HCT116 (cell line): ENCODE measurements around the gene SLC26A9. TPM values are rescaled to one million over a fixed set of nuclear protein-coding genes. Genes with fewer than 3 reads are reported as not detected.

Experiments used
- ATAC-seq: fragments of 200-7000 bp; cut with Tn5 transposase; 2 replicates; pipeline ENCODE4 v1.9.1; 2020; ENCODE audit warnings: mild to moderate bottlenecking, moderate library complexity
- BruUV-seq: library from RNA; stranded (reverse); fragments of 400-500 nt; replicated peaks from 2 replicates; lab custom pipeline; 2021; lab: Mats Ljungman, UMichigan
- CTCF ChIA-PET: fragments of 300-600 bp; sonication (Branson Sonifier 250); formaldehyde crosslinking; loops from one replicate; lab custom pipeline; 2021; ENCODE audit warnings: antibody characterized with exemption; lab: Charles Lee
- POLR2A ChIA-PET: fragments of 300-600, 350-600 bp; sonication (Branson Sonifier 250); formaldehyde crosslinking; loops from one replicate; lab custom pipeline; 2021; ENCODE audit warnings: antibody characterized with exemption; lab: Charles Lee
- RAD21 ChIA-PET, 2 experiments: fragments of 300-600 bp; sonication (Branson Sonifier 250); formaldehyde crosslinking; loops; one replicate each; lab custom pipeline; 2023; ENCODE audit warnings: low total read pairs in 2 of 2; ENCODE audit not compliant: uncharacterized antibody in 2 of 2, unreplicated experiment in 2 of 2, low non-redundant PET in 1 of 2; lab: Charles Lee
- DNase-seq: peaks from one replicate; pipeline ENCODE4 v3.0.0-alpha.2; 2010; ENCODE audit warnings: low read depth, low spot score
- H2AFZ ChIP-seq: fragments of 200-600 bp; shearing (Covaris generic), sonication (generic); 2 replicates; pipeline ENCODE4 v1.6.1; 2017; ENCODE audit warnings: low read depth, mixed run types, mixed read lengths, antibody characterized with exemption, low read length; ENCODE audit not compliant: poor library complexity, severe bottlenecking
- H3K27ac ChIP-seq: 2 replicates; pipeline ENCODE4 v1.5.1; 2012; ENCODE audit warnings: low read depth, low read length
- H3K27me3 ChIP-seq: fragments of 200-600 bp; sonication (generic); 2 replicates; pipeline ENCODE4 v1.6.1; 2016; ENCODE audit warnings: mixed run types, low read length, mixed read lengths; ENCODE audit not compliant: insufficient read depth
- H3K36me3 ChIP-seq, 2 experiments: fragments of 200-500 bp in 1 of 2; fragments of 200-600 bp in 1 of 2; sonication (Bioruptor generic) in 1 of 2; sonication (generic) in 1 of 2; 2 replicates each; pipeline versions ENCODE4 v1.5.1 to v1.6.1; 2014 to 2016; ENCODE audit warnings: low read length in 2 of 2, inconsistent platforms in 1 of 2, mixed read lengths in 1 of 2, mixed run types in 1 of 2; ENCODE audit not compliant: insufficient read depth in 2 of 2, control insufficient read depth in 1 of 2
- H3K4me1 ChIP-seq, 2 experiments: fragments of 200-600 bp in 1 of 2; sonication (generic) in 1 of 2; 2 replicates each; pipeline versions ENCODE4 v1.5.1 to v1.6.1; 2012 to 2017; ENCODE audit warnings: low read length in 2 of 2, inconsistent platforms in 1 of 2, mild to moderate bottlenecking in 1 of 2, mixed read lengths in 1 of 2, mixed run types in 1 of 2, moderate library complexity in 1 of 2; ENCODE audit not compliant: insufficient read depth in 2 of 2, control insufficient read depth in 1 of 2
- H3K4me2 ChIP-seq: fragments of 200-600 bp; sonication (generic); 2 replicates; pipeline ENCODE4 v1.6.1; 2017; ENCODE audit warnings: mixed run types, low read length, mixed read lengths
- H3K4me3 ChIP-seq, 2 experiments: fragments of 200-600 bp in 1 of 2; sonication (generic) in 1 of 2; replicated peaks in 1 of 2; 2 replicates each; pipeline ENCODE4 v1.5.1; 2011 to 2016; ENCODE audit warnings: low read length in 2 of 2, control low read depth in 1 of 2, low read depth in 1 of 2, mild to moderate bottlenecking in 1 of 2, mixed read lengths in 1 of 2, mixed run types in 1 of 2
- H3K79me2 ChIP-seq: fragments of 200-600 bp; sonication (generic); 2 replicates; pipeline ENCODE4 v1.6.1; 2017; ENCODE audit warnings: mild to moderate bottlenecking, mixed run types, low read length, moderate library complexity, mixed read lengths; ENCODE audit not compliant: insufficient read depth
- H3K9ac ChIP-seq: fragments of 200-600 bp; sonication (generic); 2 replicates; pipeline ENCODE4 v1.6.1; 2016; ENCODE audit warnings: low read length, mixed read lengths
- H3K9me2 ChIP-seq: fragments of 200-600 bp; sonication (generic), shearing (Covaris generic); 2 replicates; pipeline ENCODE4 v1.6.1; 2017; ENCODE audit warnings: mixed run types, mild to moderate bottlenecking, moderate library complexity; ENCODE audit not compliant: insufficient read depth
- H3K9me3 ChIP-seq, 2 experiments: fragments of 200-500 bp in 1 of 2; fragments of 200-600 bp in 1 of 2; sonication (Bioruptor generic) in 1 of 2; sonication (generic) in 1 of 2; 2 replicates each; pipeline ENCODE4 v1.6.1; 2014 to 2017; ENCODE audit warnings: low read length in 2 of 2, mixed read lengths in 2 of 2, inconsistent platforms in 1 of 2, low read depth in 1 of 2, mild to moderate bottlenecking in 1 of 2, mixed run types in 1 of 2, moderate library complexity in 1 of 2; ENCODE audit not compliant: control insufficient read depth in 1 of 2, insufficient read depth in 1 of 2
- H4K20me1 ChIP-seq: fragments of 200-600 bp; sonication (generic), shearing (Covaris generic); 2 replicates; pipeline ENCODE4 v1.6.1; 2017; ENCODE audit warnings: mixed run types, mild to moderate bottlenecking, moderate library complexity; ENCODE audit not compliant: insufficient read depth
- CBX3 ChIP-seq: IDR thresholded peaks from 2 replicates; pipeline ENCODE4 v1.6.1; 2012; ENCODE audit warnings: low read depth
- CEBPB ChIP-seq: IDR thresholded peaks from 2 replicates; pipeline ENCODE4 v1.6.1; 2012; ENCODE audit warnings: low read depth
- EGR1 ChIP-seq: IDR thresholded peaks from 2 replicates; pipeline ENCODE4 v1.6.1; 2012; ENCODE audit warnings: low read depth
- ELF1 ChIP-seq: IDR thresholded peaks from 2 replicates; pipeline ENCODE4 v1.6.1; 2012; ENCODE audit warnings: low read depth, borderline replicate concordance
- EZH2 ChIP-seq: fragments of 200-600 bp; sonication (generic); IDR thresholded peaks from 2 replicates; pipeline ENCODE4 v1.6.1; 2017; ENCODE audit warnings: antibody characterized with exemption, mixed run types
- EZH2phosphoT487 ChIP-seq: fragments of 200-600 bp; IDR thresholded peaks from 2 replicates; pipeline ENCODE4 v1.6.1; 2018; ENCODE audit warnings: antibody characterized with exemption, borderline replicate concordance
- POLR2A ChIP-seq: IDR thresholded peaks from 2 replicates; pipeline ENCODE4 v1.7.0; 2011; ENCODE audit warnings: borderline replicate concordance; ENCODE audit not compliant: insufficient read depth, insufficient read length; ENCODE audit errors: extremely low read depth
- POLR2AphosphoS5 ChIP-seq: IDR thresholded peaks from 2 replicates; pipeline ENCODE4 v1.6.1; 2011; ENCODE audit warnings: mild to moderate bottlenecking, low read depth, low read length, moderate library complexity
- RAD21 ChIP-seq: IDR thresholded peaks from 2 replicates; pipeline ENCODE4 v1.6.1; 2012; ENCODE audit warnings: low read depth, mild to moderate bottlenecking
- SIN3A ChIP-seq: IDR thresholded peaks from 2 replicates; pipeline ENCODE4 v1.6.1; 2012; ENCODE audit warnings: low read depth
- SP1 ChIP-seq: IDR thresholded peaks from 2 replicates; pipeline ENCODE4 v1.6.1; 2012; ENCODE audit warnings: low read depth
- SRF ChIP-seq: IDR thresholded peaks from 2 replicates; pipeline ENCODE4 v1.6.1; 2012; ENCODE audit warnings: low read depth
- TCF7L2 ChIP-seq: IDR thresholded peaks from 2 replicates; pipeline ENCODE4 v1.7.0; 2011; ENCODE audit warnings: borderline replicate concordance, inconsistent platforms; ENCODE audit not compliant: insufficient read depth, insufficient read length; ENCODE audit errors: extremely low read depth
- YY1 ChIP-seq: IDR thresholded peaks from 2 replicates; pipeline ENCODE4 v1.6.1; 2011; ENCODE audit warnings: low read length, low read depth, moderate library complexity, mild to moderate bottlenecking; ENCODE audit not compliant: insufficient replicate concordance; ENCODE audit errors: extremely low read depth
- ZFX ChIP-seq: fragments of 450-650 bp; IDR thresholded peaks from 2 replicates; pipeline ENCODE4 v1.6.1; 2017
- ZNF274 ChIP-seq: fragments of 200-500 bp; sonication (Bioruptor generic); IDR thresholded peaks from 2 replicates; pipeline ENCODE4 v1.6.1; 2014; ENCODE audit warnings: mild to moderate bottlenecking, low read depth, low read length, inconsistent platforms
- intact Hi-C: fragments of 100-400 bp; cut with micrococcal nuclease; formaldehyde crosslinking; loops from 2 replicates; pipeline ENCODE4 v1.10.0; 2022
- total RNA-seq: library from RNA; stranded (reverse); gene quantifications from one replicate; pipeline ENCODE4 v1.2.1, GENCODE V29; 2021; ENCODE audit not compliant: unreplicated experiment
- TF ChIP-seq, protein P1 (sequence below), 3 experiments: fragments of 200-600 bp in 1 of 3; sonication (generic) in 1 of 3; IDR thresholded peaks in 2 of 3; conservative IDR thresholded peaks in 1 of 3; 2 replicates each; pipeline ENCODE4 v1.5.1; 2012 to 2017; ENCODE audit warnings: low read depth in 2 of 3, low read length in 2 of 3, antibody characterized with exemption in 1 of 3, borderline replicate concordance in 1 of 3, control low read depth in 1 of 3, mild to moderate bottlenecking in 1 of 3, mixed read lengths in 1 of 3, mixed run types in 1 of 3, moderate library complexity in 1 of 3; ENCODE audit not compliant: insufficient read depth in 1 of 3
- TF ChIP-seq, protein P2 (sequence below): IDR thresholded peaks from 2 replicates; pipeline ENCODE4 v1.6.1; 2012; ENCODE audit warnings: low read depth
- TF ChIP-seq, protein P3 (sequence below): IDR thresholded peaks from 2 replicates; pipeline ENCODE4 v1.6.1; 2012
- TF ChIP-seq, protein P4 (sequence below): IDR thresholded peaks from 2 replicates; pipeline ENCODE4 v1.6.1; 2012

Gene SLC26A9
- total RNA-seq, 1 experiment from 2014 or later, result not detected

DNA sequence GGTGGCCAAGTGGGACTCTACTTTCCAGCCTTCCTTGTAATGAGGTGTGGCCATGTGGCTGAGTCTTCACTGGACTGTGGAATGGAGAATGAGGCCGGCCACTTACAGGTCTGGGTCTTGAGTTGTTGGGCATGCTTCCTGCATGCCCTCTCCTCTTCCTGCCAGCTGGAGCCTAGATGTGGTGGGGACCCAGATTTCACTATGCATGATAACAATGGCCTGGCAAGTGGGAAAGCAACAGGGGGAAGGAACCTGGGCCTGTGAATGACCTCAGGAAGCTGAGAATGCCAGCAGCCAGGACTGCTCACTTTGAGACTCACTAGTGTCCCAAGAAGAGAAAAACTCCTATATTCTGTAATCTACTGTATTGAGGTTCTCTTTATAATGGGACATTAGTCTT, 8.5 kb upstream of the SLC26A9 start:
- BruUV-seq, result no TSS peak
- Histone ChIP-seq H3K27ac (no peak overlapping the region), H3K4me2 (no peak overlapping the region), H3K4me3 (no peak overlapping the region), H3K9ac (no peak overlapping the region), H3K36me3 (no peaks in the 10 kb centered on the region), H3K9me2 (no peaks in the 10 kb centered on the region), H2AFZ (no peak overlapping the region), H3K27me3 (peaks cover 34% of the 10 kb centered on the region; the same call in 1 of the 2 replicates), H3K4me1 (no peaks in the 10 kb centered on the region), H3K9me3 (no peaks in the 10 kb centered on the region), H3K79me2 (no peaks in the 10 kb centered on the region), H4K20me1 (no peaks in the 10 kb centered on the region)
- ChIA-PET RAD21 (no interaction called here), POLR2A (no interaction called here), CTCF (interaction anchor here (1.4 to 1.7 kb wide), 2 partner anchors 26 to 33 kb away, joined by 3 to 5 read pairs; no protein-coding TSS in a partner anchor)
- intact Hi-C loops, result no loop called here
- DNase-seq, result no peak
- no peak for TF ChIP-seq YY1
- TF ChIP-seq EGR1, result no peak
- TF ChIP-seq CEBPB, result no peak
- no peak for TF ChIP-seq RAD21
- TF ChIP-seq EZH2, result no peak
- no peak for TF ChIP-seq POLR2A
- TF ChIP-seq, protein P1, sequence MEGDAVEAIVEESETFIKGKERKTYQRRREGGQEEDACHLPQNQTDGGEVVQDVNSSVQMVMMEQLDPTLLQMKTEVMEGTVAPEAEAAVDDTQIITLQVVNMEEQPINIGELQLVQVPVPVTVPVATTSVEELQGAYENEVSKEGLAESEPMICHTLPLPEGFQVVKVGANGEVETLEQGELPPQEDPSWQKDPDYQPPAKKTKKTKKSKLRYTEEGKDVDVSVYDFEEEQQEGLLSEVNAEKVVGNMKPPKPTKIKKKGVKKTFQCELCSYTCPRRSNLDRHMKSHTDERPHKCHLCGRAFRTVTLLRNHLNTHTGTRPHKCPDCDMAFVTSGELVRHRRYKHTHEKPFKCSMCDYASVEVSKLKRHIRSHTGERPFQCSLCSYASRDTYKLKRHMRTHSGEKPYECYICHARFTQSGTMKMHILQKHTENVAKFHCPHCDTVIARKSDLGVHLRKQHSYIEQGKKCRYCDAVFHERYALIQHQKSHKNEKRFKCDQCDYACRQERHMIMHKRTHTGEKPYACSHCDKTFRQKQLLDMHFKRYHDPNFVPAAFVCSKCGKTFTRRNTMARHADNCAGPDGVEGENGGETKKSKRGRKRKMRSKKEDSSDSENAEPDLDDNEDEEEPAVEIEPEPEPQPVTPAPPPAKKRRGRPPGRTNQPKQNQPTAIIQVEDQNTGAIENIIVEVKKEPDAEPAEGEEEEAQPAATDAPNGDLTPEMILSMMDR (IDR thresholded peaks at IDR 0.05 in 2 of 3, conservative IDR thresholded peaks at IDR 0.05 in 1 of 3; ENCODE audit: borderline replicate concordance in 1 of 3, insufficient read depth in 1 of 3, low read depth in 2 of 3, low read length in 2 of 3), result no peak
- TF ChIP-seq POLR2AphosphoS5, result no peak
- TF ChIP-seq ELF1, result no peak
- TF ChIP-seq, protein P2, sequence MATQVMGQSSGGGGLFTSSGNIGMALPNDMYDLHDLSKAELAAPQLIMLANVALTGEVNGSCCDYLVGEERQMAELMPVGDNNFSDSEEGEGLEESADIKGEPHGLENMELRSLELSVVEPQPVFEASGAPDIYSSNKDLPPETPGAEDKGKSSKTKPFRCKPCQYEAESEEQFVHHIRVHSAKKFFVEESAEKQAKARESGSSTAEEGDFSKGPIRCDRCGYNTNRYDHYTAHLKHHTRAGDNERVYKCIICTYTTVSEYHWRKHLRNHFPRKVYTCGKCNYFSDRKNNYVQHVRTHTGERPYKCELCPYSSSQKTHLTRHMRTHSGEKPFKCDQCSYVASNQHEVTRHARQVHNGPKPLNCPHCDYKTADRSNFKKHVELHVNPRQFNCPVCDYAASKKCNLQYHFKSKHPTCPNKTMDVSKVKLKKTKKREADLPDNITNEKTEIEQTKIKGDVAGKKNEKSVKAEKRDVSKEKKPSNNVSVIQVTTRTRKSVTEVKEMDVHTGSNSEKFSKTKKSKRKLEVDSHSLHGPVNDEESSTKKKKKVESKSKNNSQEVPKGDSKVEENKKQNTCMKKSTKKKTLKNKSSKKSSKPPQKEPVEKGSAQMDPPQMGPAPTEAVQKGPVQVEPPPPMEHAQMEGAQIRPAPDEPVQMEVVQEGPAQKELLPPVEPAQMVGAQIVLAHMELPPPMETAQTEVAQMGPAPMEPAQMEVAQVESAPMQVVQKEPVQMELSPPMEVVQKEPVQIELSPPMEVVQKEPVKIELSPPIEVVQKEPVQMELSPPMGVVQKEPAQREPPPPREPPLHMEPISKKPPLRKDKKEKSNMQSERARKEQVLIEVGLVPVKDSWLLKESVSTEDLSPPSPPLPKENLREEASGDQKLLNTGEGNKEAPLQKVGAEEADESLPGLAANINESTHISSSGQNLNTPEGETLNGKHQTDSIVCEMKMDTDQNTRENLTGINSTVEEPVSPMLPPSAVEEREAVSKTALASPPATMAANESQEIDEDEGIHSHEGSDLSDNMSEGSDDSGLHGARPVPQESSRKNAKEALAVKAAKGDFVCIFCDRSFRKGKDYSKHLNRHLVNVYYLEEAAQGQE, result no peak
- no peak for TF ChIP-seq CBX3
- no peak for TF ChIP-seq SIN3A
- no peak for TF ChIP-seq SRF
- TF ChIP-seq, protein P3, sequence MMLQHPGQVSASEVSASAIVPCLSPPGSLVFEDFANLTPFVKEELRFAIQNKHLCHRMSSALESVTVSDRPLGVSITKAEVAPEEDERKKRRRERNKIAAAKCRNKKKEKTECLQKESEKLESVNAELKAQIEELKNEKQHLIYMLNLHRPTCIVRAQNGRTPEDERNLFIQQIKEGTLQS, result no peak
- no peak for TF ChIP-seq TCF7L2
- TF ChIP-seq ZFX, result no peak
- TF ChIP-seq SP1, result no peak
- TF ChIP-seq ZNF274, result no peak
- TF ChIP-seq, protein P4, sequence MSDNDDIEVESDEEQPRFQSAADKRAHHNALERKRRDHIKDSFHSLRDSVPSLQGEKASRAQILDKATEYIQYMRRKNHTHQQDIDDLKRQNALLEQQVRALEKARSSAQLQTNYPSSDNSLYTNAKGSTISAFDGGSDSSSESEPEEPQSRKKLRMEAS, result no peak
- no peak for TF ChIP-seq EZH2phosphoT487
- ATAC-seq, result no peak
